Measurements from ENCODE around the gene CSNK1G2. TPM values are rescaled to one million over a fixed set of nuclear protein-coding genes. Genes with fewer than 3 reads are reported as not detected.

CSNK1G2 gene
- total RNA-seq, 1 experiment from 2014 or later = 44.4 TPM

DNA sequence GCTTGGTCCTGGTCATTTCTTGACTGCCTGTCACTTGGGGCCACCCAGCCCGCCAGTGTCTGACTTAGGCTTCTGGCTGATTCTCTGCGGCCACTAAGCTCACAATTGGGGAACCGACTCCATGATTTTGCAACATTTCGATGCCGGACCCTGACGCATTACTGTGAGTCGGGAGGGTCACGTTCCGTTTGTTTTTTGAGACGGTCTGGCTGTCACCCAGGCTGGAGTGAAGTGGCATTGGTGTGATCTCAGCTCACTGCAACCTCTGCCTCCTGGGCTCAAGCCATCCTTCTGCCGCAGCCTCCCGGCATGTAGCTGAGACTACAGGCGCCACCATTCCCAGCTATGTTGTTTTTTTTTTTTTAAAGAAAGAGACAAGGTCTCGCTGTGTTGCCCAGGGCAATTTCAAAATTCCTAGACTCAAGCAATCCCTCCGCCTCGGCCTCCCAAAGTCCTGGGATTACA lies 39.0 kb upstream of the CSNK1G2 start:
- H3K4me3 ChIP-seq (ENCODE audit: low read depth, low read length) = no peak overlapping the region
- Mint-ChIP-seq H3K4me3 (ENCODE audit: unreplicated experiment) (no peak overlapping the region), H3K27ac (ENCODE audit: unreplicated experiment) (no peak overlapping the region), H3K4me1 (ENCODE audit: low read depth, unreplicated experiment) (peaks cover 8% of the 10 kb centered on the region), H3K27me3 (ENCODE audit: insufficient read depth, unreplicated experiment) (no peaks in the 10 kb centered on the region), H3K36me3 (ENCODE audit: insufficient read depth, unreplicated experiment) (peaks cover 27% of the 10 kb centered on the region), H3K9me3 (ENCODE audit: unreplicated experiment) (no peaks in the 10 kb centered on the region)
- peaks cover 10% of the 10 kb centered on the region; the same call in 1 of the 2 replicates for H3K4me1 ChIP-seq
- no peaks in the 10 kb centered on the region for H3K27me3 ChIP-seq (replicated peaks; ENCODE audit: control insufficient read depth, insufficient read depth, low read length)
- CTCF ChIA-PET = interaction anchor here (0.6 kb wide), 2 partner anchors 17 to 68 kb away, joined by 3 to 5 read pairs; partner anchors contain the start of gene ABHD17A
- intact Hi-C loops (cut with micrococcal nuclease; ENCODE audit: unreplicated experiment) = no loop called here
- POLR2A ChIA-PET = no interaction called here
- DNase-seq = no peak
- no peaks in the 10 kb centered on the region for H3K36me3 ChIP-seq (ENCODE audit: control insufficient read depth, insufficient read depth, low read length)
- no TSS peak for BruUV-seq (replicated peaks)
- no peaks in the 10 kb centered on the region for H3K9me3 ChIP-seq
- TF ChIP-seq, protein P1, sequence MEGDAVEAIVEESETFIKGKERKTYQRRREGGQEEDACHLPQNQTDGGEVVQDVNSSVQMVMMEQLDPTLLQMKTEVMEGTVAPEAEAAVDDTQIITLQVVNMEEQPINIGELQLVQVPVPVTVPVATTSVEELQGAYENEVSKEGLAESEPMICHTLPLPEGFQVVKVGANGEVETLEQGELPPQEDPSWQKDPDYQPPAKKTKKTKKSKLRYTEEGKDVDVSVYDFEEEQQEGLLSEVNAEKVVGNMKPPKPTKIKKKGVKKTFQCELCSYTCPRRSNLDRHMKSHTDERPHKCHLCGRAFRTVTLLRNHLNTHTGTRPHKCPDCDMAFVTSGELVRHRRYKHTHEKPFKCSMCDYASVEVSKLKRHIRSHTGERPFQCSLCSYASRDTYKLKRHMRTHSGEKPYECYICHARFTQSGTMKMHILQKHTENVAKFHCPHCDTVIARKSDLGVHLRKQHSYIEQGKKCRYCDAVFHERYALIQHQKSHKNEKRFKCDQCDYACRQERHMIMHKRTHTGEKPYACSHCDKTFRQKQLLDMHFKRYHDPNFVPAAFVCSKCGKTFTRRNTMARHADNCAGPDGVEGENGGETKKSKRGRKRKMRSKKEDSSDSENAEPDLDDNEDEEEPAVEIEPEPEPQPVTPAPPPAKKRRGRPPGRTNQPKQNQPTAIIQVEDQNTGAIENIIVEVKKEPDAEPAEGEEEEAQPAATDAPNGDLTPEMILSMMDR (IDR thresholded peaks at IDR 0.05; ENCODE audit: insufficient read depth in 1 of 2, low read depth in 1 of 2, low read length in 1 of 2, severe bottlenecking in 1 of 2, unreplicated experiment in 1 of 2) = no peak

DNA sequence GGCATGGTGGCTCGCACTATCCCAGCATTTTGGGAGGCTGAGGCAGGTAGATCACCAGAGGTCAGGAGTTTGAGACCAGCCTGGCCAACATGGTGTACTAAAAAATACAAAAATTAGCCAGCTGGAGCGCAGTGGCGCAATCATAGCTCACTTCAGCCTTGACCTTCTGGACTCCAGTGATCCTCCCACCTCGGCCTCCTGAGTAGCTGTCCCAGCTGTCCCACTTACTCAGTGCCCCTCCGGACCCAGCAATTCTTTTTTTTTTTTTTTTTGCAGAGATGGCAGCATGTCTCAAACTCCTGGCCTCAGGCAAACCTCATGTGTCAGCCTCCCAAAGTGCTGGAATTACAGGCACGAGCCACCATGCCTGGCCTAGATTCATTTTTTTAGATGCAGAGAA lies 38.0 kb upstream of the CSNK1G2 start:
- Mint-ChIP-seq H3K9me3 (ENCODE audit: unreplicated experiment) (no peaks in the 10 kb centered on the region), H3K27ac (ENCODE audit: unreplicated experiment) (no peak overlapping the region)
- no peaks in the 10 kb centered on the region for H3K27me3 ChIP-seq (replicated peaks; ENCODE audit: control insufficient read depth, insufficient read depth, low read length)

DNA sequence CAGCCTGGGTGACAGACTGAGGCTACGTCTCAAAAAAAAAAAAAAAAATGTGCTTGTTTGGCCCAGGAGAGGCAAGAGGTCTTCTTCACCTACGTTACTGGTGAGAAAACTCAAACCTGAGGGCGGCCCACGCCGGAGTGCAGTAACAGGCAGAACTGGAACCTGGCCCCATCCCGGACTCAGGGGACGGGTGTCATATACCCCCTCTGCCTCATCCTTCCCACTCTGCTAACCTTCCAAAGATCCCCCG lies 36.2 kb upstream of the CSNK1G2 start:
- CTCF ChIA-PET = interaction anchor here (0.5 kb wide), 1 partner anchor 114 kb away, joined by 4 read pairs; no protein-coding TSS in a partner anchor
- Histone ChIP-seq H3K4me3 (ENCODE audit: low read depth, low read length) (peak overlapping the region; percentile 21), H3K4me1 (peaks cover 24% of the 10 kb centered on the region), H3K27me3 (replicated peaks; ENCODE audit: control insufficient read depth, insufficient read depth, low read length) (no peaks in the 10 kb centered on the region), H3K9me3 (no peaks in the 10 kb centered on the region), H3K36me3 (ENCODE audit: control insufficient read depth, insufficient read depth, low read length) (no peaks in the 10 kb centered on the region)
- H3K9me3 Mint-ChIP-seq (ENCODE audit: unreplicated experiment) = no peaks in the 10 kb centered on the region
- H3K4me1 Mint-ChIP-seq (ENCODE audit: low read depth, unreplicated experiment) = peaks cover 8% of the 10 kb centered on the region
- H3K4me3 Mint-ChIP-seq (ENCODE audit: unreplicated experiment) = peak overlapping the region; percentile 89
- H3K27ac Mint-ChIP-seq (ENCODE audit: unreplicated experiment) = peak overlapping the region; percentile 94
- intact Hi-C loops (cut with micrococcal nuclease; ENCODE audit: unreplicated experiment) = loop anchor here (1.0 kb wide), 1 partner anchor 40 kb away; no protein-coding TSS in a partner anchor
- POLR2A ChIA-PET = interaction anchor here (0.7 kb wide), 1 partner anchor 21 kb away, joined by 3 read pairs; no protein-coding TSS in a partner anchor
- H3K27me3 Mint-ChIP-seq (ENCODE audit: insufficient read depth, unreplicated experiment) = no peaks in the 10 kb centered on the region
- BruUV-seq (replicated peaks) = TSS peak; percentile 50
- DNase-seq = no peak
- TF ChIP-seq, protein P1 (IDR thresholded peaks at IDR 0.05; ENCODE audit: insufficient read depth in 1 of 2, low read depth in 1 of 2, low read length in 1 of 2, severe bottlenecking in 1 of 2, unreplicated experiment in 1 of 2) = no peak
- peaks cover 35% of the 10 kb centered on the region for H3K36me3 Mint-ChIP-seq (ENCODE audit: insufficient read depth, unreplicated experiment)

More for the DNA sequence above, 38.0 kb upstream of the CSNK1G2 start:
- ChIA-PET CTCF (interaction anchor here (0.6 to 0.7 kb wide), 3 partner anchors 9 to 25 kb away, joined by 3 to 4 read pairs (median 4); partner anchors contain the start of gene ABHD17A), POLR2A (interaction anchor here (0.5 kb wide), 1 partner anchor 27 kb away, joined by 4 read pairs; no protein-coding TSS in a partner anchor)
- H3K4me3 ChIP-seq (ENCODE audit: low read depth, low read length) = no peak overlapping the region
- Mint-ChIP-seq H3K27me3 (ENCODE audit: insufficient read depth, unreplicated experiment) (no peaks in the 10 kb centered on the region), H3K4me1 (ENCODE audit: low read depth, unreplicated experiment) (peaks cover 8% of the 10 kb centered on the region), H3K36me3 (ENCODE audit: insufficient read depth, unreplicated experiment) (peaks cover 35% of the 10 kb centered on the region), H3K4me3 (ENCODE audit: unreplicated experiment) (no peak overlapping the region)
- TF ChIP-seq, protein P1 (IDR thresholded peaks at IDR 0.05; ENCODE audit: insufficient read depth in 1 of 2, low read depth in 1 of 2, low read length in 1 of 2, severe bottlenecking in 1 of 2, unreplicated experiment in 1 of 2) = no peak
- H3K4me1 ChIP-seq = peaks cover 20% of the 10 kb centered on the region
- no TSS peak for BruUV-seq (replicated peaks)
- intact Hi-C loops (cut with micrococcal nuclease; ENCODE audit: unreplicated experiment) = no loop called here
- no peaks in the 10 kb centered on the region for H3K36me3 ChIP-seq (ENCODE audit: control insufficient read depth, insufficient read depth, low read length)
- DNase-seq = no peak
- H3K9me3 ChIP-seq = no peaks in the 10 kb centered on the region
